Measurements from ENCODE around the gene DENND1A.
A peak's percentile ranks its signal among the peaks of the same experiment; 100 is the strongest.

DENND1A gene

DNA sequence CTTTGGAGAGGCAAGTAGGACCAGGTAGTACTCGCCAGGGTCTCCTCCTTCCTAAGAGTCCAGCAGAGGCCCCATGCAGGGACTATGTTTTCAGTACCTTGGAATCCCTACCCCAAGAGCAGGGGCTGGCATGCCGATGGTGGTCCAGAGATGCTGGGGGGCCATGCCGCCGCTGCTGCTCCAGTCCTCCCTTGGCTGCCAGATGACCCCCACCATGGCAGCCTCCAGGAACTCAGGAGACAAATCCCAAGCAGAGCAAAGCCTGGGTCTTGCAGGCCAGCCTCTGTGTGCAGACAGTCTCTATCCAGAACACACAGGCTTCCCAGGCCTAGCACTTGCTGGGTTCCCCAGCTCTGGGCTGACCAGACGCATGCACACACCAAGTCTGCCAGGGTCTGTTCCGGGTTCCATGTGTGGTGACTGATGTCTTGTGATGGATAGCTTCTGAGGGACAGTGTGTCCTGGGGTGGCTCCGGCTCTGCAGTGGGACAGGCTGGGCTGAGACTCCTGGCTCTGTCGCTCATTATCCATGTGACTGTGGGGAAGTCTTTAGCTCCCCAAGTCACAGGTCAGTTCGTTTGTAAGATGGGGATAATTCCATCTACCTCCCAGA, 446.6 kb downstream of the DENND1A start:
- TF ChIP-seq GATA3 (IDR thresholded peaks at IDR 0.05; ENCODE audit: low read depth, low read length) (no peak), GATA2 (IDR thresholded peaks at IDR 0.05; ENCODE audit: low read depth, low read length) (no peak)

DNA sequence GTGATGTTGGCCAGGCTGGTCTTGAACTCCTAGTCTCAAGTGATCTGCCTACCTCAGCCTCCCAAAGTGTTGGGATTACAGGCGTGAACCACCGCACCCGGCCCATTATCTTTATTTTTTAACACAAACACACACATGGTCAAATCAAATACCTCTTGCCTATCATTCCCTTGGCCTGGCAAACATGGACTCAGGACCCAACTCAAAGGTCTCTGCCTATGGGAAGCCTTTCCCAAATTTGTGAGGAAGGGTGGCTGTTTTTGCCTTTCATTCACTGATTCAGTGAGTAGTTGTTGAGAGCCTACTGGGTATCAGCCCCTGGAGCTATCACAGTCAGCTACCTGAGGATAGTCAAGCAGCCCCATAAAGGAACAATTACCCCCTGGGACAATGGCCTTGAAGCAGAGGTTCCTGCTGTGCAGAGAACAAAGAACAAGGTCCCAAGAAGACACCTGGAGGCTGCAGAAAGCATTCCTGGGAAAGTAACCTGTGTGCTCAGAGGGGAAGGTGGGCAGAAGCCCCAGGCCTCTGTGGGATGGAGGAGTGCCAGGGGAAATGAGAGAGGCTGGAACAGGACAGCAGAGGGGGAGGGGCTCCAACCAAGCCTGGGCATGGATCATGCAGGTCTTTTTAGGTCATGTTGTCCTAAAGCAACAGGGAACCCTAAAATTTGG, 447.5 kb downstream of the DENND1A start:
- no peak for TF ChIP-seq GATA2 (IDR thresholded peaks at IDR 0.05; ENCODE audit: low read depth, low read length)
- no peak for TF ChIP-seq GATA3 (IDR thresholded peaks at IDR 0.05; ENCODE audit: low read depth, low read length)

DNA sequence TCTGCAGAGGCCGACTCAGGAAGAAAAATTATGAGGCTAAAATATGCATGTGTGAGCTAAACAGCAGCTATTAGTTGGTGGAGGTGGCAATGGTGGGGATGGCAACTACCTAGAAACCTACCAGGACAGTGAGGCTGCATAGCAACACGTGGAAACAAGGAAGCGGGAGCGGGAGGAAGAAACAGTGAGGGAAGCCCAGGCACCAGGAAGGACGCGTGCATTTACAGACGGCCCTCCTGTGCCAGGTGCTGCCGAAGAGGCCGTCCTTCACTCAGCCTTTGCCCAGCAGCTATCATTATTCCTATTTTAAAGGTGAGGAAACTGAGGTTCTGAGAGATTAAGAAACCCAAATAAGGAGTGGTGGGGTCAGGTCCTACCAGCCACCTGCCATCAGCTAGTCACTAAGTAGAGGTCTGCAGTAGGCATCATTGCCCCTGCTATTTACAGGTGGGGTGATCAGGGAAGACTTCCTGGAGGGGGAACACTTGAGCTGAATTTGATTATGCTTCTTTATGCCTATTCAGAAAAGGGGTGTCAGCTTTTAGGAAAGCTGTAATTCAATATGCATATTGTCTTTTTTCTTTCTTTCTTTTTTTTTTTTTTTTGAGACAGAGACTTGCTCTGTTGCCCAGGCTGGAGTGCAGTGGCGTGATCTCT, 448.6 kb downstream of the DENND1A start:
- no peak for TF ChIP-seq GATA3 (IDR thresholded peaks at IDR 0.05; ENCODE audit: low read depth, low read length)
- no peak for TF ChIP-seq GATA2 (IDR thresholded peaks at IDR 0.05; ENCODE audit: low read depth, low read length)

DNA sequence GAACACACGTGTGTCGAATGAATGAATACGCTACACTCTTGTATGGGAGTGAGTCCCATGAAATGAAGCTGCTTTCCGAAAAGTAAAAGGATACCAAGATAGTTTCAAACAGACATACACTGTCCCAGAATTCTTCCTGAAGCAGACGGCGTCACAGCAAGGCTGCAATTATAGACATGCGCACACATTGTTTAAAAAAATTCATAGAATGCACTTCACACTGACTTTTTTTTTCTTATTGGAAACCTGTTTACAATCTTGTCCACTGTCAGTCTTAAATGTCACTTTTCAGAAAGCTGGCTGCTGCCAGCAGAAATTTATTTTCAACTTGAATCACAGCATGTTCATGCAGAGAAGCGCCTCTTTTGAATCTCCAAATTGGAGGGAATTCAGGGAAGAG, 449.1 kb downstream of the DENND1A start:
- TF ChIP-seq GATA2 (IDR thresholded peaks at IDR 0.05; ENCODE audit: low read depth, low read length) (no peak), GATA3 (IDR thresholded peaks at IDR 0.05; ENCODE audit: low read depth, low read length) (no peak)

DNA sequence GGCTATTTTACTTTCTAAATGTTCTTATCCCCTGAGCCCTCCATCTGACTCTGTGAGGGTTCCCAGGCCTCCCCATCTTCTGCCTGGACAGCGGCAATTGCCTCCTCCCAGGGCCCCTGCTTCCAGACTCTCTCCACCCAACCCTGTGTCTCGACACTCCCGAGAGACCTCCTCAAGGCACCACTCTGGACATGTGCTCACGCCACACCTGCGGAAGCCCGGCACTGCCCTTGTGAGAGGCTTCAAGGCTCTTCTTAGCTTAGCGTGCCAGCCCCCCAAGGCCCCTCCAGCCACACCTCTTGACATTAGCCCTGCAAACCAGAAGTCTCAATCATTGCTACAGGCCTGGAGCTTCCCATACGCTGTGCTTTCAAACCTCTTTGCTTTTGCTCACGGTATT, 449.8 kb downstream of the DENND1A start:
- no peak for TF ChIP-seq GATA3 (IDR thresholded peaks at IDR 0.05; ENCODE audit: low read depth, low read length)
- no peak for TF ChIP-seq GATA2 (IDR thresholded peaks at IDR 0.05; ENCODE audit: low read depth, low read length)

DNA sequence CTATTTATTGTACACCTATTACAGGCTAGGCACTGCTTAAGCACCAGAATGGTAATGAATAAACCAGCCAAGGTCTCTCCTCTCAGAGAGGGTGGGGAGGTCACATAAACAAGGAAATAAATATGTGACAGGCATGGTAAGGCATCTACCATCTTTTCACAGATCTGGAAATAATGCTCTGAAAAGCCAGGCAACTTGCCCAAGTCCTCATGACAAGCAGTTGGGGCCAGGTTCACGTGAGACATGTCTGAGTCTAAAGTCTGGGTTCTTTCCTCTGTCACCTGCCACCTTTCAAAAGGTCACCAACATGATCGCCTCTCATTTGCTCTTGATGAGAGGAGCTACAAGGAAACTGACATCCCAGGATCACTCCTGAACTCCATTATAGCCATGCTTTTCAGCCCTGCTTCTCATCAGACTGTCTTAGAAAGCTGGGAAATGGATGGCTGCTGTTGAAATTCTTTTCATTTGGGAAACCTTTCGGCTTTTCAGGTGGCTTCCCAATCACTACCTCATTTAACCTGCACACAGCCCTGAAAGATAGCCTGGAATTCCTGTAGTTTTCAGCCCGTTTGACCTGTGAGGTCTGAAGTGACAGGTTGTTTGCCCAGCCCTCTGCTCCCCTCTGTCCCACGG, 450.8 kb downstream of the DENND1A start:
- TF ChIP-seq GATA3 (IDR thresholded peaks at IDR 0.05; ENCODE audit: low read depth, low read length) = no peak
- no peak for TF ChIP-seq GATA2 (IDR thresholded peaks at IDR 0.05; ENCODE audit: low read depth, low read length)

DNA sequence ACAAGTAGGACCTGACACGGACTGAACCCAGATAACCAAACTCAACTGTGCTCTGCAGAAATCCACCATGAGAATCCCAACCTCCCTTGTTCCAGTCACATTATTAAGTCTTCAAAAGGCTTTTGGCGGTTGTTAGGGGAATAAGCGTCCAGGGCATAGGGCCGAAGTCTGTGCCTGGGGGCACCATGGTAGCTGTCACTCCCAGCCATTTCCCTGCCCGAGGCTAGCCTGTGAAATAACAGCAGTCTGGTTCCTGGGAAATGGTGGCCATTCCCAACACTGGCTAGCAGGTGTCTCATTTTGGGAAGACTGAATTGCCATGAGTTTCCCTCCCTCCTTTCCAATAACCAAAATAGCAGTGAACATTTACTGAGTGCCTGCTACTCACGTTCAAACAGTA, 451.8 kb downstream of the DENND1A start:
- TF ChIP-seq GATA2 (IDR thresholded peaks at IDR 0.05; ENCODE audit: low read depth, low read length) (no peak), GATA3 (IDR thresholded peaks at IDR 0.05; ENCODE audit: low read depth, low read length) (no peak)

DNA sequence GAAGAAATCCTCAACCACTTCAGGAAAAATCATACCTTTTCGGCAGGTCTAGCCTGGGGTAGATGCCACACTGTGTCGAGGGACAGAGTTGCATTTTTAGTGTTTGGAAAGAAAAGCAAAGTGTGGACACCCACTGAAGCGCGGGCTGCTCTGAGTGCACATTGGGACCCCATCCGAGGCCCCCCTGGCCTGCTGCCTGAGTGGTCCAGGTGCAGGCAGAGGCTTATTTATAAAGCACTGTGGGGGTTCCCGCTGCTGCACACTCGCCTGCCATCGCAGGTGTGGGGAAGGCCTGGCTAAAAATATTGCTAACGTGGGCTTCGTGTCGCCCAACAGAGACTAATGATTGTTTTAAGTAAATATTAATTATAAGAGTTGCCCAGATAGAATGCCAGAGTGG, 454.5 kb downstream of the DENND1A start:
- TF ChIP-seq GATA3 (IDR thresholded peaks at IDR 0.05; ENCODE audit: low read depth, low read length) (no peak), GATA2 (IDR thresholded peaks at IDR 0.05; ENCODE audit: low read depth, low read length) (no peak)

DNA sequence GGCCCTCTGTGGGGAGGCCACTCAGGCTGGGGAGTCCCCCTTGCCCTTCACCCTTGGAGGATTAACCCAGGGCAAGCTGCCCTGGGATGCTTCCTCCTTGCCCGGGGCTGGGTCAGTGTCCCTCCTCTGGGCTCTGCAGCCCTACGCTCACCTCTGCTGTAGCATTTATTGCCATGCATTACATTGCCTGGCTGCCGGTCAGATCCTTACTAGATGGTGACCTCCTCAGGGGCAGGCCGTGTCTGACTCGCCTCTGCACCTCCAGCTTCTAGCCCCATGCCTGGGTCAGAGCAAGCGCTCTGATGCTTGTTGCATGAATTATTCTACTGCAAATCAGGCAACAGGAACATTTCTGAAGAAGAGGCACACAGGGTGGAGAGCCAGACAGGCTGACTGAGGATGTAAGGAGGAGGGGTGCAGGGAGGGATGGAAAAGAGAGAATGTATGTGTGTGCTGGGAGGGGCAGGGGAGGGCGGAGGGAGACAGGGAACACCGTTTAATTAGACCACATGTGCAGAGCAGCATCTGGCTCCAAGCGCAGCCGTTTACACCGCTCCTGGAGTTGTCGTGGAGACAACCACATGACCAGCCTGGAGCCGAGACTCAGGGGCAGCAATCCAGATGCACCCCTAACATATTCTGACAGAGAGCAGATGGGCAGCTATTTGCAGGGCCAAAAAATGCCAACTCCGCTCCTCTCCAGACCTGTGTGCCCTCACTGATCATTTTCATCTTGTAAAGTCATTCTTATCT, 456.9 kb downstream of the DENND1A start:
- no peak for TF ChIP-seq GATA3 (IDR thresholded peaks at IDR 0.05; ENCODE audit: low read depth, low read length)
- peak; percentile 72; the same call in 1 of the 2 replicates for TF ChIP-seq GATA2 (IDR thresholded peaks at IDR 0.05; ENCODE audit: low read depth, low read length)

DNA sequence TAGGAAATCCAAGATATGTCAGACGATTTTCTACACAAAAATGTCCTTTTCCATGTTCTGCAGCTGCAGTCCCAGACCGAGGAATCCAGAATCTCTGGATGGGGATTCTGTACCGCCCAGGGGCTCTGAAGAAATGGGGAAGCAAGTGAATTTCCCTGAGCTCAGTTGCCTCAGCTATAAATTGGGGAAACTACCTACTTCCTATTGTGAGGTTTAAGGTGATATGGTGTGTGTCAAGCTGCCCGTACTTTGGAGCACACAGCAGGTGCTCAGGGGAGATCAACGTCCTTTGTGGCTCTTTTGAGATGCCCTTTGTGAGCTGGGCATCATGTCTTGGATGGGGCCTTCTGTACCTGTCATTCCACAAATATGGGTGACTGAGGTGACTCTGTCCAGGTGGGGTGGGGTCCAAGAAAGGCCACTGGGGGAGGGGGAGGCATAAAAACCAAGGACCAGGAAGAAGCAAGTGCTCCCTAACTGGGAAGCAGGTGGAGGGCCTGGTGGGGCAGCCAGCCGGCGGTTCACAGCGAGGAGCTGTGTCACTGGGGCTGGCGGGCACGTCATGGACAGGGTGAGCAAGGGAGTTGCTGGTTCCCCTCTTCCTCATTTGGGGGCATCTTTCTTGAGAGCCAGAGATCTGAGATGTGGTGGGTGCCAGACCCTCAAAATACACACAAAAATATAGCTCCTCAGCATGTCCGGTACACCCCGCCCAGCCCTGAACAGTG, 457.9 kb downstream of the DENND1A start:
- TF ChIP-seq GATA2 (IDR thresholded peaks at IDR 0.05; ENCODE audit: low read depth, low read length) (no peak), GATA3 (IDR thresholded peaks at IDR 0.05; ENCODE audit: low read depth, low read length) (no peak)

DNA sequence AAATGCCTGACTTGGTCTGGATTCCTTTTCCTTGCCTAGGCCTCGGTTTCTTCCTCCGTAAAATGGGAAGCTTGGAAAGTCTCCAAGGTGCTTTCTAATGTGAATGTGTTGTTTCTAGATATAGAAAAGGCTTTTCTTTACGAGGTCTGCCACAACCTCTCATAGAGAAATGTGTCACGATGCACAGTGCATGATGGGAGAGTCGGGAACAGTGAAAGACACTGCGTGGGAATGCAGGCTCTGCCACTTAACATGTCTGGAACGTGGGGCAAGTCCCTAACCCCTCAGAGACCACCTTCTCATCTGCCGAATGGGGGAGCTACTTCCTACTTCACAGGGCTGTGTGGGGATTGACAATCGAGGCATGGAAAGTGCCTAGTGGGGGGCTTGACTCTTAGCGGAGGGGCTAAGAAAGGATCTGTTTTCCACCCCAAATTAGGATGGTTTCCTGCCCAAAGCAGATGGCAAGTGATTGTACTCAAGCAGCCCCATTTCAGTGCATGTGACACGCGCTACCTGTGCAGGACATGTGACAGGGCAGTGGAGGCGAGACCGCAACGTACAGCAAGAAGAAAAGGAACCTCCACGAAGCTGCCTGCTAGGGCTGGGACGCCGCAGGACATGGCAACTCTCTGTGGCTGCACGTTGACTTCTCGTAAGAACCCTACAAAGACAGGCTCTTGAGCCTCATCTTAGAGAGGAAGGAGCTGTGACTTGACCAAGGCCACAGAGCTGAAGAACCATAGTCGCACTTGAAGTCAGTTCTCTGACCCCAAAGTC, 458.7 kb downstream of the DENND1A start:
- no peak for TF ChIP-seq GATA3 (IDR thresholded peaks at IDR 0.05; ENCODE audit: low read depth, low read length)
- no peak for TF ChIP-seq GATA2 (IDR thresholded peaks at IDR 0.05; ENCODE audit: low read depth, low read length)

DNA sequence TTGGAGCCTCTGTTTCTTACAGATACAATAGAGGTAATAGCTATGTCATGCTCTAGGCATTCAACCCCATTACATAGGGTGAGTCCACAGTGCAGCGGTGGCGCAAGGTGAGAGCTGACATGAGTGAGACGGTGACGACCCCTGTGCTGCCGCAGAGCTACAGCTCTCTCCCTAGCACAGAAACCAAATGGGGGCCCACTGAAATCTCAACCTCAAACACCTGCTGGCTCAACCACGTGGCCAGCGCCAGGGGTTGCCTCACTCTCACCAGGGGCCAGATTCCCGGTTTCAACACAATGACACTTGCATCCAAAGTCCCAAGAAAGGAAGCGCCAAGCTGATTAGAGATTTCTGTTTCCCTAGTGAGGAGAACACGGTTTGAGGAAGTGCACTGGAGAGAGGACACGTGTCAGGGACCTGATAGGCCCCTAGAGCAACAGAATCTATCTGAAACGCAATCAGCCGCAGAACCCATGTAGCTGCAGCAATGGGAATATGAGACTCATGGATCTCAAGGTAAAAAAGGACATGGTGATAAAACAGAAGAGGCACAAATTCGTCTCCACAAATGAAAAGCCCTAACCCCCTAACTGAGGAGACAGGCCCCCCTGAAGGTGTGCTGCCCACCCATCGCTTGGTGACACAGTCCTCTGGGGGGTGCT, 459.7 kb downstream of the DENND1A start:
- no peak for TF ChIP-seq GATA3 (IDR thresholded peaks at IDR 0.05; ENCODE audit: low read depth, low read length)
- TF ChIP-seq GATA2 (IDR thresholded peaks at IDR 0.05; ENCODE audit: low read depth, low read length) = no peak

Measured in SH-SY5Y (cell line).